ENCODE data around the gene CCDC196.
"Not testable (repeated sequence)": the region's sequence is repeated elsewhere in the genome, so short reads cannot be mapped to it uniquely, and the experiment has no call there.

CCDC196 gene

DNA sequence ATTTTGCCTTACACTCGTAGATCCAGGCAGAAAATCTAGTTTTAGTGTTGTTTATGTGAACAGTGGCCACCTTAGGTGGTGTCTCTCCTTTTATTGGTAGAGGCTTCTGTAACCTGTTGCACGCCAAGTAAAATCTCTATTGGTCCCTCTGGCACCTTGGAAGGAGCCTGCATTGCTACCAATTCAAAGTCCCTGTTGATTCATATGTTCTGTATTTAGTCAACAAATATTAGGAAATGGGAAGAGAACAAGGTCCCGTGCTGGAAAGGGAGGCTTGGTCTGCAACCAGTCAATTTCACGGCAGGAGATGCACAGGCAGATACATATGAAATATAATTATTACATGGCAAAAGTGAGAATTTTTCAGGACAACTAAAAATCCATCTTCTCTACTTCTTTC is 15.4 kb downstream of the CCDC196 start:
- TF ChIP-seq, protein P1, sequence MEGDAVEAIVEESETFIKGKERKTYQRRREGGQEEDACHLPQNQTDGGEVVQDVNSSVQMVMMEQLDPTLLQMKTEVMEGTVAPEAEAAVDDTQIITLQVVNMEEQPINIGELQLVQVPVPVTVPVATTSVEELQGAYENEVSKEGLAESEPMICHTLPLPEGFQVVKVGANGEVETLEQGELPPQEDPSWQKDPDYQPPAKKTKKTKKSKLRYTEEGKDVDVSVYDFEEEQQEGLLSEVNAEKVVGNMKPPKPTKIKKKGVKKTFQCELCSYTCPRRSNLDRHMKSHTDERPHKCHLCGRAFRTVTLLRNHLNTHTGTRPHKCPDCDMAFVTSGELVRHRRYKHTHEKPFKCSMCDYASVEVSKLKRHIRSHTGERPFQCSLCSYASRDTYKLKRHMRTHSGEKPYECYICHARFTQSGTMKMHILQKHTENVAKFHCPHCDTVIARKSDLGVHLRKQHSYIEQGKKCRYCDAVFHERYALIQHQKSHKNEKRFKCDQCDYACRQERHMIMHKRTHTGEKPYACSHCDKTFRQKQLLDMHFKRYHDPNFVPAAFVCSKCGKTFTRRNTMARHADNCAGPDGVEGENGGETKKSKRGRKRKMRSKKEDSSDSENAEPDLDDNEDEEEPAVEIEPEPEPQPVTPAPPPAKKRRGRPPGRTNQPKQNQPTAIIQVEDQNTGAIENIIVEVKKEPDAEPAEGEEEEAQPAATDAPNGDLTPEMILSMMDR (IDR thresholded peaks at IDR 0.05; ENCODE audit: insufficient read depth, low read depth, low read length, missing control alignments) = no peak
- no peak overlapping the region for H3K4me3 ChIP-seq (ENCODE audit: low read depth, low read length)
- DNase-seq (ENCODE audit: low read depth) = no peak

DNA sequence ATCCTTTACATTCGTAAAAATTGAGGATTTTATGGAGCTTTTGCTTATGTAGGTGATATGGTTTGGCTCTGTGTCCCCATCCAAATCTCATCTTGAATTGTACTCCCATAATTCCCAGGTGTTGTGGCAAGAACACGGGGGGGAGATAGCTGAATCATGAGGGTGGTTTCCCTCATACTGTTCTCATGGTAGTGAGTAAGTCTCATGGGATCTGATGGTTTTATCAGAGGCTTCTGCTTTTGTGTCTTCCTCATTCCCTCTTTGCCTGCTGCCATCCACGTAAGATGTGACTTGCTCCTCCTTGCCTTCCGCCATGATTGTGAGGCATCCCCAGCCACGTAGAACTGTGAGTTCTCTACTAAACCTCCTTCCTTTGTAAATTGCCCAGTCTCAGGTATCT is 16.7 kb downstream of the CCDC196 start:
- not testable (repeated sequence) for DNase-seq (ENCODE audit: low read depth); H3K4me3 ChIP-seq (ENCODE audit: low read depth, low read length)

DNA sequence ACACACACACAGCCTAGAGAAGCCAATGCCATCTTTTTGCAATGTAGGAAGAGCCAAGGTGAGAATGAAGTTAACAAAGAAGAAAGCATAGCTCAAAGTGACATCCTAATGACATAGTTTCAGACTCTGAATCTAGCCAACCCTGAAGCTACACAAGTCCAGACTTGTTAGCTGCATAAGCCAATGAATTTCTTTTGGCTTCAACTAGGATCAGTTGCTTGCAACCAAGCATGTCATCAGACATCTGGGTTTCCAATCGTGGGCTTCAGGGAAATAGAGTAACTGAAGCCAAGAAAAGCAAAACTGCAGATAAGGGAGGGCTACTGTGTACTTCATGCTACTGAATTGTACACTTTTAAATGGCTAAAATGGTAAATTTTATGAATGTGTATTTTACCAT is 17.4 kb downstream of the CCDC196 start:
- H3K4me3 ChIP-seq (ENCODE audit: low read depth, low read length) = no peak overlapping the region
- TF ChIP-seq, protein P1 (IDR thresholded peaks at IDR 0.05; ENCODE audit: insufficient read depth, low read depth, low read length, missing control alignments) = no peak
- no peak for DNase-seq (ENCODE audit: low read depth)

DNA sequence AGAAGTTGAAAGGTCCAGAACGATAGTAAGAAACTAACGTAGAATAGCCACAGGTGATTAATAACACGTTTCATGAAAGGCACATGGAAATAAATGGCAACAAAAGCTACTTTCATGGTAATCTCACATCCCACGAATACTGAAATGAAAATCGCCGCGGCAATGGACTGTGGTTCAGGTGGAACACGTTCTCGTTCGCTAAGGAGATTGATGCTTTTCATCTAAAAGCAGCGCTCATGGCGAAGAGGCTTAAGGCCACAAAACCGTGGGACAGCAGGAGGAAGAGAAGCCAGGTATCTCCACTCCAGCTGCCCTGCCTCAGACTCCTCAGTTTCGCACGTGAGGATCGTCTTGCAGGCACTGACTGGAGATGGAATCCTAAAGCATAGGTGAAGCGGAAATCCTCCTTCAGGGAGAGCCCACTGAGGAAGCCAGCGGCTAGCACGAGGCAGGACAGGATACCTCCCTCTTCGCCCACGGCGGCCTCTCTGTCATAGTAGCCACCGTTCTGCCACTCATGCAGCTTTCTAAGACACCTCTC is 21.1 kb downstream of the CCDC196 start:
- no peak for DNase-seq (ENCODE audit: low read depth)
- H3K4me3 ChIP-seq (ENCODE audit: low read depth, low read length) = peak overlapping the region; percentile 96
- TF ChIP-seq, protein P1 (IDR thresholded peaks at IDR 0.05; ENCODE audit: insufficient read depth, low read depth, low read length, missing control alignments) = no peak

DNA sequence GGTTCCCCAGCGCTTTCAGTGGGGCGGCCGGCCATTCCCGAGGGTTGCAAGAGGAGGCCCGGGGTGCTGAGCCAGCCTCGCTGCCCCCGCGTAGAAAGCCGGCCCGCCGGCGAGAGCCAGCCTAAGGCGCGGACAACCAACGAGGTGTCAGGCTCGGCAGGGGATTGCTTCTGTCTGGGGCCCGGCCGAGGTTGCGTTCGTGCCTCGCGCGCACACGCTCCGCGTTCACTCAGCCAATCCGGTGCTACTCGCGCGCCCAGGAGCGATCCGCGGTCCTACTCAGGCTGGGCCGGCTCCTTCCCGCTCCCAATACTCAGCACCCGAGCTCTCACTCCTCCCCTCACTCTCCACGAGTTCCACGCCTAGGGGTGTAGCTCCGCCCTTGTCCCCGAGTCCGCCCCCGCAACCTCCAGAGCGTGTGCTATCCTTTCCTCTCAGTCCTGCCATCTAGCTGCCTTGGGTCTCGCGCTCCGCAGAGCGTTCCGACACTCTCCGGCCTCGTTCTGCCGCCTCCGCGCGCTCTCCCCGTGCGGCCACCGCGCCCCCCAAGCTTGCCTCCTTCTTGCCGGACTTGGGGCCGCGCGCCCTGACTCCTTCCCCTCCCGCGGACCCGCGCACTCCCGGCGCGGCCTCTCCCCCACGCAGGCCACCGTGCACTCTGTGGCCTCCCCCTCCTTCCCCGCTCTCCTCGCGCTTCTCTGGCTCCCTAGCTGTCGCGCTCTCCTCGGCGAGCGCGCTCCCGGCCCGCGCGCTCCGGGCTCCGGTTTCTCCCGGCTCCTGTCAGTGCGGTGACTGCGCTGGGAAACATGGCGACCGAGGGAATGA is 21.8 kb downstream of the CCDC196 start, which contains the start of gene GPHN:
GPHN (plus strand) TSS at position 426 of the 825 bp plus-strand sequence.
- DNase-seq (ENCODE audit: low read depth) = peak; percentile 99
- TF ChIP-seq, protein P1 (IDR thresholded peaks at IDR 0.05; ENCODE audit: insufficient read depth, low read depth, low read length, missing control alignments) = peak; percentile 21

DNA sequence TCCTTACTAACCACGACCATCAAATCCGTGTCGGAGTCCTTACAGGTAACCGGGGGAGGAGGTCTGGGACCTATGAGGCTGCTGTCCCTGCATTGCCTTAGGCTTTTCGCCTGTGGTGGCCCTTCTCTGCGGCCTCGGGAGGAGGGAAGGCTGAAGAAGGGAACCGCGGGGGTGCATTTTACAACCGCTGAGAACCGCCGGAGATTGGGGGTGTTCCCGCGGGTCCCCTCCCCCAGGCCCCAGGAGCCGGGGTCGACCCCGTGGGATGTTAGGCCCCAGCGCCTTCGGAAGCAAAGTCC is 22.3 kb downstream of the CCDC196 start:
- DNase-seq (ENCODE audit: low read depth) = no peak
- TF ChIP-seq, protein P1 (IDR thresholded peaks at IDR 0.05; ENCODE audit: insufficient read depth, low read depth, low read length, missing control alignments) = no peak
- H3K4me3 ChIP-seq (ENCODE audit: low read depth, low read length) = peak overlapping the region; percentile 96

More for the DNA sequence above, 21.8 kb downstream of the CCDC196 start, which contains the start of gene GPHN:
- H3K4me3 ChIP-seq (ENCODE audit: low read depth, low read length) = peak within 1 kb of the TSS; percentile 96

DNA sequence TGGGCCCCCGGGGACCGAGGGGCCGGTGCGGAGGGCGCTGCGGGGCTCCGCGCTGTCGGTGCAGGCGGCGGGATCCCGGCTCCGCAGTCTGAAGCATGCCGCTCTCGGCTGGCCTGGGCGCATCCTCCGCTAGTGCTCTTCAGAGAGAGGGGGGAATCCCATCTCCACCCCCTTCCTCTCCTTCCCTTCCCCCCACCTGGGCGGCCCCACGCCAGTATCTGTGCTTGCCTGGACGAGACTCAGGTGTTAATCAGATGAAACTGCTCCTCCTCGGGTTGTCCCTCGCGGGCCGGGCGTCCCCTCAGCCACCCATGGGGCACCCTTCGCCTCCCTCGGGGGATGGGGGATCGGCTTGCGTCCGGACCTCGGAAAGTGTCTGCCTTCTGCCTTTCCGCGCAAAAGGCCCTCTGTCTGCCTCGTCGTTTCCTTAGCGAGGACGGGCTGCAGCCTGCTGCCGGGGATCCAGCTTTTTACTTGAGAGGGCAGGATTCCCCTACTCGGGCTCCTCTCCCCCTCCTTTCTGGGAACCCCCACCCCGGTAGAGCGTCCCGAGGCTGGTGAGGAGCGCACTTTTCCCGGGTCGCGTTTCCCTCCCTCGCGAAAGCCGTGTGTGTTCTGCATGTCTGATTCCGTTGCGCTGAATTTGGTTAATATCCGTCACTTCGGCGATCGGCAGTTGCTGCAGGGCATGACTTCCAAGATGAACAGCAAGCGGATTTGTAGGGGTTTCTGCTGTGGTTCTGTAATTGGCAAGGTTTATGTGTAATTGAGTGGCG is 22.9 kb downstream of the CCDC196 start:
- peak; percentile 84 for DNase-seq (ENCODE audit: low read depth)
- peak overlapping the region; percentile 96 for H3K4me3 ChIP-seq (ENCODE audit: low read depth, low read length)
- TF ChIP-seq, protein P1 (IDR thresholded peaks at IDR 0.05; ENCODE audit: insufficient read depth, low read depth, low read length, missing control alignments) = no peak

All from GM12865 (cell line).